BJ (cell line): ENCODE measurements around the gene GSC2. TPM values are rescaled to one million over a fixed set of nuclear protein-coding genes. Genes with fewer than 3 reads are reported as not detected.

Experiments
- CTCF ChIA-PET: fragments of 350-600 bp; formaldehyde crosslinking; extraction: SDS; loops from one replicate; lab custom pipeline; 2021; ENCODE audit warnings: antibody characterized with exemption, inconsistent platforms; lab: Yijun Ruan, JAX
- POLR2A ChIA-PET: fragments of 300-600 bp; sonication (Branson Sonifier 250); formaldehyde crosslinking; extraction: SDS; loops from one replicate; lab custom pipeline; 2021; ENCODE audit warnings: antibody characterized with exemption; lab: Charles Lee
- DNase-seq: peaks from one replicate; pipeline ENCODE4 v3.0.0-alpha.2; 2011; ENCODE audit warnings: low read depth
- H3K27me3 ChIP-seq: 2 replicates; pipeline ENCODE4 v1.6.0; 2011; ENCODE audit warnings: low read length; ENCODE audit not compliant: control insufficient read depth, insufficient read depth
- H3K36me3 ChIP-seq: 2 replicates; pipeline ENCODE4 v1.5.1; 2011; ENCODE audit warnings: low read length; ENCODE audit not compliant: control insufficient read depth, insufficient read depth
- H3K4me3 ChIP-seq: 2 replicates; pipeline ENCODE4 v1.5.1; 2011; ENCODE audit warnings: low read depth, mild to moderate bottlenecking, control low read depth, low read length
- CTCF ChIP-seq: IDR thresholded peaks from 2 replicates; pipeline ENCODE4 v1.5.1; 2011; ENCODE audit warnings: low read depth, mild to moderate bottlenecking, control low read depth, inconsistent platforms, low read length, moderate library complexity; ENCODE audit not compliant: insufficient read depth
- polyA plus RNA-seq: library from polyadenylated mRNA; depleted of rRNA; stranded (reverse); fragments of >200 nt; gene quantifications from 2 replicates; pipeline ENCODE4 v1.2.3, GENCODE V29; 2011

Gene GSC2
- polyA plus RNA-seq, 1 experiment: not detected

GRCh38 chr22:19169947-19170318 lies 19.8 kb upstream of the GSC2 start:
- ChIA-PET POLR2A (no interaction called here), CTCF (no interaction called here)
- no peaks in the 10 kb centered on the region for H3K36me3 ChIP-seq
- H3K4me3 ChIP-seq: no peak overlapping the region
- no peak for TF ChIP-seq CTCF
- no peak for DNase-seq
- peaks cover 18% of the 10 kb centered on the region for H3K27me3 ChIP-seq

GRCh38 chr22:19169002-19169946 lies 19.2 kb upstream of the GSC2 start:
- TF ChIP-seq CTCF: no peak
- DNase-seq: no peak
- ChIA-PET POLR2A (no interaction called here), CTCF (interaction anchor here (1.0 kb wide), 1 partner anchor 10 kb away, joined by 3 read pairs; the partner anchor contains the start of gene SLC25A1)
- Histone ChIP-seq H3K27me3 (peaks cover 18% of the 10 kb centered on the region), H3K36me3 (no peaks in the 10 kb centered on the region), H3K4me3 (peak overlapping the region; percentile 15; the same call in 1 of the 2 replicates)

DNA sequence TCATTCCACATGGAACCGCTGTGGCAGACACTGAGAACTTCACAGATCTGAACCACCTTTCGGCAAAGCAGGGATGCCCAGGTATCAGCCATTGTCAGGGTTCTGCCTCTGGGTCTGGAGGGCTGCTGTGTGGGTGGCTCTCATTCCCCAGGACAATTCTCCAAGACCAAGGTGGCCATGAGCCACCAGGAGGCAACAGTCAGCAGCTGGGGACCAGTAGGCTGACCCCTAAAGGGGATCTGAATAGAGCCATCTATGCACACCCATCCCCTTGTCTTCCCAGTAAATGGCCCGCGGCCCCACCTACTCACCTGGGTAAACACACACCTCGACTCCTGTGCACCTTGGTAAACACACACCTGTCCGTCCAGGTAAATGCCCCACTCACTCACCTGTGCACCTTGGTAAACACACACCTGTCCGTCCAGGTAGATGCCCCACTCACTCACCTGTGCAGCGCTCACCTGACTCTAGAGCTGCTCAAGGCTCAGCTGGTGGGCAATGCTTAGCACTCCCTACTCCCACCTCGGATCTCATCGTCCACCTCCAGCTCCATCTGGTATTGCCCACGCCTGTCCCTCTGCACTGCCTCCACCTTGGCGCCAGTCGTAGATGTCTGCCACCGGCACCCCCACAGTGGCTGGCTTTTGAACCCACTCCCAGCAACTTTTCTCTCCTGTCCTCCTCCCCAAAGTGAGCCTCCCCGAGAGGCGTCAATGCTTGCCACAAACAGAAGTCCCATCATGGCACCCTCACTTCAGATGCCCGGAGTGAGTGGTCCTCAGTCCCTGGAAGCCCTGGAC lies 18.2 kb upstream of the GSC2 start:
- H3K4me3 ChIP-seq: no peak overlapping the region
- ChIA-PET CTCF (interaction anchor here (1.0 kb wide), 1 partner anchor 11 kb away, joined by 3 read pairs; the partner anchor contains the start of gene SLC25A1), POLR2A (no interaction called here)
- H3K36me3 ChIP-seq: no peaks in the 10 kb centered on the region
- peaks cover 18% of the 10 kb centered on the region for H3K27me3 ChIP-seq
- TF ChIP-seq CTCF: peak; percentile 24; the same call in 1 of the 2 replicates
- no peak for DNase-seq

DNA sequence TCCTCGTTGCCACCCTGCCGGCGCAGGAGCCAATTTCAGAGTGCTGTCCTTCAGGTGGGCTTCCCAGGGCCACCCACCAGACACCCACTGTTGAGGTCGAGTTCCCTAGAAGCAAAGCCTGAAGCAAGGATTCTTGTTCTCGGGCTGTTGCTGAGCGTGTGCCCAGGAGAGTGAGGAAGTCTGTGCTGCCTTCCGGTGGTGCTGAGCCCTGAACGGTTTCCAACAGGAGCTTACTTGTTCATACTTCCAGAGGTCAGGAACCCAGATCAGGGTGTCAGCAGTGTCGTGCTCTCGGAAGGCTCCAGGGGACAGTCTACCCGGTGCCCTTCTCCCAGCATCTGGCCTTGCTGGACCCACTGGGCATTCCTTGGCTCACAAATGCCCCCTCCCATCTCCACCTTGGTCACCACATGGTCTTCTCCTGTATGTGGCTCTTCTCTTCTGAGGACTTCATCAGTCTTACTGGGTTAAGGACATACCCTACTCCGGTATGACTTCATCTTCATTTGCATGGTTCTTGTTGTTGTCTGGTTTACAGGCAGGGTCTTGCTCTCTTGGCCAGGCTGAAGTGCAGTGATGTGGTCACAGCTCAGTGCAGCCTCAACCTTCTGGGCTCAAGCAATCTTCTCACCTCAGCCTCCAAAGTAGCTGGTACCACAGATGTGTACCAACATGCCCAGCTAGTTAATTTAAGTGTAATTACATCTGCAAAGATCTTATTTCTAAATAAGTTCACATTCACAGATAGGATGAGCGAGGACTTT lies 17.2 kb upstream of the GSC2 start:
- CTCF ChIA-PET: no interaction called here
- POLR2A ChIA-PET: no interaction called here
- H3K36me3 ChIP-seq: no peaks in the 10 kb centered on the region

More for the DNA sequence above, 17.2 kb upstream of the GSC2 start:
- DNase-seq: no peak
- no peak for TF ChIP-seq CTCF
- H3K27me3 ChIP-seq: peaks cover 18% of the 10 kb centered on the region
- H3K4me3 ChIP-seq: no peak overlapping the region
